NCI-H524 (cell line): ENCODE results near the gene GIT2.
A peak's percentile ranks its signal among the peaks of the same experiment; 100 is the strongest.
"Not testable (repeated sequence)": the region's sequence is repeated elsewhere in the genome, so short reads cannot be mapped to it uniquely, and the experiment has no call there.

Experiments used
- DNase-seq, 2 experiments: peaks; one replicate each; lab custom pipeline; 2025; lab: John Stamatoyannopoulos, UW

The GIT2 gene

DNA sequence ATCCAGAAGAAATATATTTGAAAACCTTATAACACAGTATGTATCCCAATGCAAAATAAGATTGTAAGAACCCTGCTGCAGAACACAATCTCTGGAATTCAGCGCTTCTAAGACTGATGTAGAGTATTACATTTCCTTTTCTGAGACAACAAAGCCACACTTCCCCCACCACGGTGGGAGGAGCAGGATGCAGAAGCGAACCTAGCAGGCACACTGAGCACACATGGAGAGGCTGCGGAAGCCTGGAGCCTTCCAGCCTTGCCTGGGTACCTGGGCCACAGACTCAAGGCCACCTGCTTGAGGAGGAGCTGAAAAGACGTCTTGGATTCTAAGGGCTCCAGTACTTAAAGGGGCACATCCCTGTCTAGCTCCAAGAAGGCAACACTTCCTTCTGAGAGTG, 49.7 kb downstream of the GIT2 start:
- no peak for DNase-seq

DNA sequence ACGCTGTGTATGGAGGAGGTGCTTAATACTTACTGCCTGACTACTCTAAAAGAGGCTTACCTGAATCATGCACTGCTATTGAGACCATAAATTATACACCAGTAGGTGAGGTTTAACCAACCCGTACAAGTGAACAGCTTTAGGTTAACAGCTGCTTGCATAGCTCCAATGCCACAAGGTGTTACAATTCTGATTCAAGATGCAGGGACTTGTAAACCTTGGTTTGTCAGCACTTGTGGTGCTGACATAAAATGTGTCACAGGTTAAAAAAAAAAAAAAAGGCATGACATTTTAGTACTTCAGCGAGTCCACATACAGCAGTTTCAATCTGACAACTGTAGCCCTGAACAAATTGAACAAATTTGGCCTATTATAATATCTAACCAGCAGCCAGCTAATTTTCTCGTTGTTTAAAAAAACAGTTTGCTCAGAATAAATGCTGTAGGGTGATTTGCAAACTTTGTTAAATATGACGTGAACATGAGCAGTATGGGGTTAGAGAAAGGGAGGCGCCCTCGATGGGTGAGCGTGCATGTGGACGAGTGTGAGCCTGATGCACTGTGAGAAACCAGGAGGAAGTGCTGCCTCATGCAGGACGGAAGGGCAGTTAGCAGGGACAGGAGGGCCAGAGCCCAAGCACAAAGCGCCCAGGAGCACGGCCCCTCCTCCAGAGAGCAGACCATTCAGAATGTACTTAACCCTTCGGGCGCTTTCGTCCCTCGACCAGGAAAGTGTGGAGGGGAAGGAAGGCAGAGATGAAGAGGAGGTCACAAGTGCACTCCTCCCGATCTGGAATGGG, 51.4 kb downstream of the GIT2 start:
- DNase-seq = no peak

DNA sequence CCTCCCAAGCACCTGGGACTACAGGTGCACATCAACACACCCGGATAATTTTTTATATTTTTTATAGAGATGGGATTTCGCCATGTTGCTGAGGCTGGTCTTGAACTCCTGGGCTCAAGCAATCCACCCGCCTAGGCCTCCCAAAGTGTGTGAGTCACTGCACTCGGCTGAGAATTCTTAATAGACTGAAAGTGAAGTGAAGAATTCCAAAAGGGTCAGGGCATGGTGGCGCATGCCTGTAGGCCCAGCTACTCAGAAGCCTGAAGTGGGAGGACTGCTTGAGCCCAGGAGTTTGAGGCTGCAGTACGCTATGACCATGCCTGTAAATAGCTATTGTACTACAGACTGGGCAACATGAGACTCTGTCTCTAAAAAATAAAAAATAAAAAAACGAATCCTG, 52.4 kb downstream of the GIT2 start:
- no peak for DNase-seq

DNA sequence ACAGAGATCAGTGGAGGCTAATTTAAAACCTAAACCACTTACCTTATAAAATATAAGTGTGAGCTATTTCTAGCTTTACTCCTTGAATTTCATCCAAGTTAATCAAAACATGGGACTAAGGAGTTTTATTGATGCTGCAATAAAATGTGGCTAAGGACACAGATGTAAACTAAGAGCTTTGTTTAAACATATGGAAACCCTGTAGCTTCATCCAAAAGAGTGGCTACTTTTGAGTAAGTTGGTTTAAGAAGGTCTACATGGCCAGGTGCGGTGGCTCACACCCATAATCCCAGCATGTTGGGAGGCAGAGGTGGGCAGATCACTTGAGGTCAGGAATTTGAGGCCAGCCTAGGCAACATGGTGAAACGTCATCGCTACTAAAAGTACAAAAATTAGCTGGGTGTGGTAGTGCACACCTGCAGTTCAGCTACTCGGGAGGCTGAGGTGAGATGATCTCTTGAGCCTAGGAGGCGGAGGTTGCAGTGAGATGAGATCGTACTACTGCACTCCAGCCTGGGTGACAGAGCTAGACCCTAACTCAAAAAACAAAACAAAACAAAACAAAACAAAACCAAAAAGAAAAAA, 55.7 kb downstream of the GIT2 start:
- DNase-seq = no peak

DNA sequence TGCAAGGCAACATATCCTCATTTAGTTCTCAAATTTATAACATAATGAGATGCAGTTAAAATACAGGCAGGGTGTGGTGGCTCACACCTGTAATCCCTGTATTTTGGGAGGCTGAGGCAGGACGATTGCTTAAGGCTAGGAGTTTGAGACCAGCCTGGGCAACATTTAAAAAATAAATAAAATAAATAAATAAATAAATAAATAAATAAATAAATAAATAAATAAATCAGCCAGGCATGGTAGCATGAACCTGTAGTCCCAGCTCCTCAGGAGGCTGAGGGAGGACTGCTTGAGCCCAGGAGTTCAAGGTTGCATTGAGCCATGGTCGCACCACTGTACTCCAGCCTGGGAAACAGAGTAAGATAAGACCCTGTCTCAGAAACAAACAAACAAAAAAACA, 56.7 kb downstream of the GIT2 start:
- no peak for DNase-seq

DNA sequence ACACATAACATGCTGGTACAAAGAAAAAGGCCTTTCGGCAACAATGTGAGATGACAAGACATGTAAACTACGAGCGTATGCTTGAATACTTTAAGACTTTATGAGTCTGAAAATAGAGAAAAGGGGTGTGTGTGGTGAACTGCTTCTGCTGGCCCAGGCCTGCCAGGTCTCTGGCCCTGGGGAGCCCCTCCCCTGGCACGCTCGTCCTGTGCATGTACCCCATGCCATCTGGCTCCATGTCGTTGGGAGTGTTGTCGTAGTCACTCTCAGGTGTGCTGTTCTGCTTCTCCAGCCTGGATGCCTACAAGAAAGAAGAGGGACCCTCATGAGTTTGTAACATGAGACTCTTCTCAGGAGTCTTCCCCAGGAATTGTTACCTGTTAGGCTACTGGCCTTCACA, 57.2 kb downstream of the GIT2 start:
- no peak for DNase-seq

DNA sequence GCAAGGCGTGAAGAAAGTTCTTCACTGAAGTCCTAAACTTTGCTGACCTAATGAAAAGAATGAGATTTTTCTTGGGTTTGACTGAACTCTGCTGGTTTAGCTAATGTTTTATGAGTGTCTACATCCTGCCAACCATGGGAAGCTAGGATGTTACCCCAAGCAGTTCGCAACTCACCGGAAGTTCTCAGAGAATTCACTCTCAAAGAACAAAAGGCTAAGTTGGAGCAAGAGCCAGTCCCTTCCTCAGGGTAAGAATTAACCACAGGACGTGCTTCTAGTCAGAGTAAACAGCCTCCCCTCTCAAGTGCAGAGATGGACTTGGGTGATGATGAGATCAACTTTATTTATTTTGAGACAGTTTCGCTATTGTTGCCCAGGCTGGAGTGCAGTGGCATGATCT, 58.8 kb downstream of the GIT2 start:
- DNase-seq = no peak

DNA sequence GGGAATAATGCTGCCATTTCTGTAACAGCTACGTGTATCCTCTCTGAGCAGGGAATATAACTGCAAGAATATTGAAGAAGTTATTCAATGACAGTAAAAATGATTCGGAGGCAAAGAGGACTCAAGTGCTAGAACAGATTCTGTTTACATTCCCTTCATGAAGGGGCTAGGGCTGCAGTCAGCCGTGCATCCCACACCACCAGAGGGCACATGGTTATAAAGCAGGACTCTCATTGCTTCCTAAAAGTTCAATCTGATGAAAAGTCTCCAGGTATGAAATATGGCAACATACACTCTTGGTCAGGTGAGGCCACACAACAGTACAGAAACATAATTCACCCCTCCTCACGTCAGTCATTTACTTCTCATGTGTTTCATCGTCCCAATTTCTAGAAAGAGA, 62.1 kb downstream of the GIT2 start:
- DNase-seq = peak in 1 of 2 experiments; percentile 27

DNA sequence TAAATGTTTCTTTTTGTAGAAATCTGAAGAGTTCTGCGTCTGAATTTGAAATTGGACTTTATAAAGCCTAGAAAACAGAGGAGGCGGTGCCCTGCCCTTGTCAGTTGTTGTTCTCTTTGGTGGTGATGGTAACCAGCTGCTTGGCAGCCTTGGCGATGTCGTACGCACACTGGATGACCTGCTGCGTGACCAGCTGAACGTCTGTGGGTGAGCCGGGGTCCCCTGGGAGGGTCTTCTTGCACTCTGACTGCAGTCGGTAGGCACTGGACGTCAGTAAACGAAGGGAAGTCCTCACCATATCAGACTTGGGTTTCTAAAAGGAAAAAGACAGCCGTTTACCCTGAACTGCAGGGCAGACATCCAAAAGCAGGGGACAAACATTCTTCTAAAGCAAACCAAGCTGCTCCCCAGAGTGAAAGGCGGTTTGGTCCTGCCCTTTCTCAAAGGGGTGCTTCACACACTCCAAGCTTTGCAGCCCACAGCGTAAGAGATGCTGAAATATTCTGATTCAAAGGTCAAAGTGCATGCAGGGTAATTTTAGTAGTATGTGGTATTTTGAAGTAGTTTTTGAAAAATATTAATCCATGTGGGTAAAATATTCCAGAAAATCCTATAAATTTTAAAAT, 63.2 kb downstream of the GIT2 start:
- DNase-seq = no peak

DNA sequence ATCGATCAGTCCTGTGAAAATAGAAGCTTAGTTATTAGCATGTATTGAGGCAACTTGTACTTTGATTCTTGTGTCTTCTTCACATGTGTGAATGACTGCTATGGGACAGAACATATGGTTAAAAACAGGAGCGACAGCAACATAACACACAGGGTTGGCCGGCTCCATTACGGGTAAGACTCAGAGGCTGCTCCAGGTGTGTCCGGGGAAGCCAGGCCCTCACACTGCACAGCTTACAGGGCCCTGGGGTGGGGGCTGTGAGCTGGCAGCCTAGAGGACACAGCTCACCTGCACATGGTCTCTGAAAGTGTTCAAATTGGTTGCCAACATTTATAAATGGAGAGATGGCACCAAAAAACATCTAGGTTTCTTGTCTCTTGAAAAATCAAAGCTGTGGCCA, 65.0 kb downstream of the GIT2 start:
- no peak for DNase-seq

DNA sequence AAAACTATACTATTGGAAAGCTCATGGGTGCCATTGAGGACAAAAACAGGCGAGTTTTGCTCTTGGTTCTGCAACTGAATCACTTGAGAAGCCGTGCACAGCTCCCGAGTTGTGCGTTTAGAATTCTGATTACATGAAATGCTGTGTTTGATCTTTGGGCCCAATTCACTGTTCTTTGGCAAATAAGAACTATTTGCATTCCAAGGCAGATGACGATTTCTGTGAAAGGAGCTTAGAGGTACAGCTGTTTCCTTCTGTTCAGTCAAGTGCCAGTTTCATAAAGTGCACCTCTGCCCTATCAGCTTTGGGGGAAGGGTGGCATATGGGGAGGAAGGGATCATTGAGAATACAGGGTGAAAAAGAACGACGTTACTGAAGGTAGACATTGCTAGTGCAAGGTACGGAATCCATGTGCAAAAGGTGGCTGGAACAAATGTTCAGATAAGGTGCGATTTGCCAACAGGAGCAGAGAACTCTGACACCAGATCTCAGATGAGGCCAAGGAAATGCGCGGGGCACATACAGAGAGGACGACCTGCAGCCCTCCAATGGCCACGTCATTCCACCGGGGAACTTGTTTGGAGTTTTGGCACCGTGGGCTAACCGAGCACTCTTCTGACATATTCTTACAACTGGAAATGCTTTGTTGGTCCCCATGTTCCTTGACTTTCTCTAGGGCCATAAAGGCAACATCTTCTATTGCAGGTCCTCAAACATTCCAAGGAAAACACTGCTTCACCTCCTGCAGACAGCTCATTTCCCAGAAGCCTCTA, 66.0 kb downstream of the GIT2 start:
- no peak for DNase-seq

DNA sequence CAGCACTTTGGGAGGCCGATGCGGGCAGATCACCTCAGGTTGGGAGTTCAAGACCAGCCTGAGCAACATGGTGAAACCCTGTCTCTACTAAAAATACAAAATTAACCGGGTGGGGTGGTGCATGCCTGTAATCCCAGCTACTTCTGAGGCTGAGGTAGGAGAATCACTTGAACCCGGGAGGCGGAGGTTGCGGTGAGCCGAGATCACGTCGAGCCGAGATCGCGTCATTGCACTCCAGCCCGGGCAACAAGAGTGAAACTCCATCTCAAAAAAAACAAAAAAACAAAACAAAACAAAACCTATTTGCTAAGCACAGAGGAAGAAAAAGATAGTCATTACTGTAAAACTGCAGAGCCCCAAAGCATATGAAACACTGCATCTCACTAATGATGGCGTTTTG, 66.8 kb downstream of the GIT2 start:
- not testable (repeated sequence) for DNase-seq

DNA sequence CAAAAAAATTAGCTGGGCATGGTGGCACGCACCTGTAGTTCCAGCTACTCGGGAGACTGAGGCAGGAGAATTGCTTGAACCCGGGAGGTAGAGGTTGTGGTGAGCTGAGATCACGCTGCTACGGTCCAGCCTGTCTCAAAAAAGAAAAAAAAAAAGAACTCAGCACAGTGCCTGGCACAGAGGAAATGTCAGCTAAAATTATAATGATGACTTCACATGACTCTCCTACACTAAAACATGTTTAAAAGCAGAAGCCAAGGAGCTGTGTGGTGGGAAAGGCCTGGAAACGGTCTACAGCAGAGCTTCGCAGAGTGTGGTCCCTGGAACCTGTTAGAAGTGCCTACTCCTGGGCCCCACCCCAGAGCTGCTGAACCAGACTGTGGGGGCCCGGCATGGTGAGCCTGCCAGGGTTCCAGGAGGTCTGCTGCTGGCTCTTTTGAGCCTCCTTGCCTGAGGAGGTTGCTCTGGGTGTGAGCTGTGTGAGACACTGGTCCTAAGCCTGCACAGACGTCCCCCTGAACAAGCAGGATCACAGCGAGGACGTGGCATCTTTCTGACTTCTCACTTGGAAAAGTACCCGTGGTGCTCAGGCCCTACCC, 68.0 kb downstream of the GIT2 start:
- DNase-seq = no peak

DNA sequence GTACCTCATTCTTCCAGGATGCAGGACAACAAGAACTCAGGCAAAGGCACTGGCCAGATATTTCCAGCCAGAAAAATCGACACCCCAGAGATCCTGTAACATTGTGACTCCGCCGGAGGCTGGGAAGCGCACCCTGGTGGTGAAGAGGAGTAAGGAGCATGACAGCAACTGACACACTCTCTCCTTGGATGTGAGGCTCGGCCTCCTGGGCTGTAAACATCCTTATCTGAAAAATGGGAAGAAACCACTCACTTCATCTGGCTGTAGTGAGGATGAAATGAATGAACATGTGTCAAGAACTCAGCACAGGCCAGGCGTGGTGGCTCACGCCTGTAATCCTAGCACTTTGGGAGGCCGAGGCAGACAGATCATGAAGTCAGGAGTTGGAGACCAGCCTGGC, 68.5 kb downstream of the GIT2 start:
- peak; percentile 9 to 21 for DNase-seq

DNA sequence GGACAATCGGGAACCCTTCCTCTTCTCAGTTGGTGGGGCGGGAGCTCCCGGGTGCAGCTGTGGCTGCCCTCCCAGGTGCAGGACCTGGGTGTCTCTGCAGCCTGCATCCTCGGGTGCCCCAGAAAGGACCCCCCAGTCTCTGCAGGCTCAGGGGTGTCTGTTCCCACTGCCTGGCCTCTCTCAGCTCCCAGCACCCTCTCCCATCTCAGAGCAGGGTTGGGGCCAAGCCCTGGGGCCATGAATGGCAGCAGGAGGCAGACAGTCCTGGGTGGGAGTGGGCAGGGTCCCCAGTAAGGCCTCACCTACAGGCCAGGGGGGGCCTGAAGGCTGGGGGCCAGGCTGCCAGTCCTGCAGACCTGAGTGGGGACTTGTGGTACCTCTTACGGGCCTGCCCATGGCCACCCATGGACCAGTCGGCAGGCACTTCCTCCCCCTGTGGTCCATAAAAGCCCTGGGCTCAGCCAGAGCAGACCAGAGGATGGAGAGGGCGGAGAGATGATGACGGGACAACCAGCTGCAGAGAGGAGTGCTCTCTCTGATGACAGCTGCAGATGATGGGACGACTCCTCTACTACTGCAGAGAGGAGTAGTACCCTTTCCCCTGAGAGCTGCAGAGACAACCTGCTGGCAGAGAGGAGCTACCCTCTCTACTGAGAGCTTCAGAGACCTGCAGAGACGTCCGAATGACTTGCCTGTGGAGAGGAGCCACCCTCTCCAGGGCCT, 69.5 kb downstream of the GIT2 start:
- DNase-seq = no peak

DNA sequence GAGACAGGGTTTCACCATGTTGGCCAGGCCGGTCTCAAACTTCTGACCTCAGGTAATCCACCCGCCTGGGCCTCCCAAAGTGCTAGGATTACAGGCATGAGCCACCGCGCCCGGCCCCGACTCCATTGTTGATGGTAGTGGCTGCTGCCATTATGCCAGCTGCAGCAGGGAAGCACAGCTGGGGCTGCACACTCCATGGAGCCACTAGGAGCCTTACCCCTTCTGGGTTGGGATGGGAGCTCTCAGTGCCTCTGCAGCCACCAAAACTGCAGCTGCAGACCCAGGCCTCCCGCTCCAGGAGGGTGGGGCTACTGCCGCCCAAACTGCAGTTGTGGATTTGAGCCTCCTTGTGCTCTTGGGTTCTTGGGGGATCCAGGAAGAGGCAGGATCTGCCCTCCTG, 70.2 kb downstream of the GIT2 start:
- no peak for DNase-seq

DNA sequence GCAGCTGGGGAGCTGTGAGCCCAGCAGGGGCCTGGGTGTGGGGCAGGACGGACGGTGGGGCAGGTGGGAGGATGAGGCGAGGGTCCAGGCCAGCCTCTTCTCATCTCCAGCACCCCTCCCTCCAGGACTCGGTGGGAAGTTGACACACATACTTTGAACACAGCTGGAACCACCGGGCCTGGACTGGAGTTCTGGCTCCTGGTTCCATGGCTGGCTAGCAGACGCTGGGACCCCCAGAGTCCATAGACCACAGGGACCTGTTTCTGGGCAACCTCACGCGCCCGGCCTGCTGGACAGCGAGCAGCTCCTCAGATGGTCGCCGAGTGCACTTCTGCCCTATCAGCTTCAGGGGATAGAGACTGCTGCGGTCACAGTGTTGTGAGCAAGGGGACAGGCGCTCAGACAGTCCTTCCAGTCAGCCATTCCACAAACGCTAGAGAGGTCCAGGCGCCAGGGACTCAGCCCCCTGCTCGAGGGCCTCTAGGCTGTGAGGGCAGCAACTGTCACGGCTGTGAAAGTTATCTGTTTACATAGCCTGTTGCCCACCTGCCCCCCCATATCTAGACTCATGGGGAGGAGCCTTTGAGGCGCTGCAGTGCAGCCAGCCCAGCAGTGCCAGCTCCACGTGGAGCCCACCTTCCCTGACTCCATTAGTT, 70.9 kb downstream of the GIT2 start:
- DNase-seq = no peak

DNA sequence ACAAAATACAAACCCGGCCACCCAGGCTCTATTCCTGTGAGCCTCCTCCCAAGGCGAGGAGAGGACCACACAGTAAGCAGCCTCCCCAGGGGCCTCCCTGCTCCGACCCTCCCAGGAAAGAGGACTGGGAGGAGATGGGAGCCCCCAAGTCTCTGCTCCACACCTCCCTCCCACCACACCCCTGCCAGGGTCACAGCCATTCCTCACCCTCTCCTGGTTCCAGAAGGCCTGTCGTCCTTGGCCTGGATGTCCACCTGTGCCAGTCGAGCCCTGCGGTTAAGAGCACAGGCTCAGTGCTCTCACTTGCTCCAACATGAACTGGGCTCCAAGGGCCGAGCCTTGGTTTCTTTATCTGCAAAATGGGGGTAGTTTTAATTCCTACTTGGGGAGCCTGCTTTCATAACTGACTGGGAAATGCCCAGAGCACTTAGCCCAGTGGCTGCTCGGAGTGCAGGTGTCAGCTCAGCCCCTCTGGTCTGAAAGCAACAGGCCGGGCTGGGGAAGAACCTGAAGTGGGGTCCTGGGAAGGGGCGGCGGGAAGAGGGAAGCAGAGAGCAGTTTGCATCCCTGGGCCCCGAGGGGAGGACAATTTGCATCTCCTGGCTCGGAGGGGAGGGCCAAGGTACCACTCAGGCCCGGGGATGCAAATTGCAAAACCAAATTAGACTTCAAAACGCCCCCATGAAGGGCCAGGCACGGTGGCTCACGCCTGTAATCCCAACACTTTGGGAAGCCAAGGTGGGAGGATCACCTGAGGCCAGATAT, 72.5 kb downstream of the GIT2 start:
- no peak for DNase-seq

DNA sequence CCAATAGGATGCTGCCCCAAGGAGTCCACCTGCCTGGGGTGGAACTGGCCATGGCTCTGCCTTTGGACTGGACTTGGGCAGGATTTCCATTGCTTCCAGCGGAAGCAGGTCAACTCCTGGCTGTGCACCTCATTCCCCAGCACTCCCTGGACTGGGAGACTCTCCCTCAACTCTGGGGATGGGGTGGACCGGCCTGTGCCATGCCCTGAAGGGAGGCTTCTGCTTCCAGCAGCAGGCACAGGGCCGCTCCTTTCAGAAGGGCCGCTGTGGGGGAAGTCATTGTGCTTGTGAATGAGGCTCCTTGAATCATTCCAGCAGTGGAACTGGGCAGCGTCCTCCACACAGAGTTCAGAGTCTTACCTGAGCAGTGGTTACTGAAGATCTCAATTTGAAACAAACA, 73.1 kb downstream of the GIT2 start:
- no peak for DNase-seq

DNA sequence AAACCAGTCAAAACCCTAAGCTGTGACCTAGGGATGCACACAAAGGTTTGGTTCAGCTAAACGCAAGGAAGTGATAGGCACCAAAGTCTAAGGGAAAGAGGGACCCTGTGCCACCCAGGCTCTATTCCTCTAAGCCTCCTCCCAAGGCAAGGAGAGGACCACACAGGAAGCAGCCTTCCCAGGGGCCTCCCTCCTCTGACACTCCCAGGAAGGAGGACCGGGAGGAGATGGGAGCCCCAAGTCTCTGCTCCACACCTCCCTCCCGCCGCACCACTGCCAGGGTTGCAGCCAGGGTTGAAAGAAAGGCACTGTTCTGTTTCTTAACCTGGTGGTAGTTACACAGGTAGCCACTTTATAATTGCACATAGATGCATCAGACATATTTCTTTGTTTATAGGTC, 74.2 kb downstream of the GIT2 start:
- DNase-seq = no peak
